Measurements from ENCODE around the gene STX4. TPM values are rescaled to one million over a fixed set of nuclear protein-coding genes. Genes with fewer than 3 reads are reported as not detected.

Gene STX4
- total and polyA plus RNA-seq, 9 of the 15 experiments (the other 6 are each of a cell fraction or from before 2014, with no cell fraction given) = 3.2 to 48.0 (median 21.5) TPM

DNA sequence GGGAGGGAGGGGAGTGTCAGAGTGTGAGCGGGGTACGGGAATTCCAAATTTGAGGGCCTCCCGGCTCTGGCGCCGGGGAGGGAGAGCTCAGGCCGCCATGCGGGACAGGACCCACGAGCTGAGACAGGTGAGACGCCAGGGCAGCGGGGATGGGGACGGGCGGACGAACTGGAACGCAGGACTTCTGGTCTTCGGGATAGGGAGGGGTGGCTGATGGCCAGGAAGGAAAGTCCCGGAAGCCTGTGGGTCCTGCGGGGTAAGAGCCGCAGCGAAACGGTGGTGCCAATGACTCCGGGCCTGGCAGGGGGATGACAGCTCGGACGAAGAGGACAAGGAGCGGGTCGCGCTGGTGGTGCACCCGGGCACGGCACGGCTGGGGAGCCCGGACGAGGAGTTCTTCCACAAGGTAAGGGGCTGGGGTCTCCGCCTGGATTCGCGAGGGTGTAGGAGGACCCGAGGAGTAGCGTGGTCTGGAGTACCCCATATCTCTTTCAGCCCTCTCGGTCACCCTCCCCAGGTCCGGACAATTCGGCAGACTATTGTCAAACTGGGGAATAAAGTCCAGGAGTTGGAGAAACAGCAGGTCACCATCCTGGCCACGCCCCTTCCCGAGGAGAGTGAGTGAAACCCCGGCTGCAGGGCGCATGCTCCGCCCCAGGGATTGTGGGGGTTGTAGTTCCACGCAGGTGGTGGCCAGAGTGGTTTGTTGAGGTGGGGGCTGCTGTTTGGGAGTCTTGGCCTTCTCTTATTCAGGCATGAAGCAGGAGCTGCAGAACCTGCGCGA, 543 bp downstream of the STX4 start (continued):
- TF ChIP-seq, protein P1, sequence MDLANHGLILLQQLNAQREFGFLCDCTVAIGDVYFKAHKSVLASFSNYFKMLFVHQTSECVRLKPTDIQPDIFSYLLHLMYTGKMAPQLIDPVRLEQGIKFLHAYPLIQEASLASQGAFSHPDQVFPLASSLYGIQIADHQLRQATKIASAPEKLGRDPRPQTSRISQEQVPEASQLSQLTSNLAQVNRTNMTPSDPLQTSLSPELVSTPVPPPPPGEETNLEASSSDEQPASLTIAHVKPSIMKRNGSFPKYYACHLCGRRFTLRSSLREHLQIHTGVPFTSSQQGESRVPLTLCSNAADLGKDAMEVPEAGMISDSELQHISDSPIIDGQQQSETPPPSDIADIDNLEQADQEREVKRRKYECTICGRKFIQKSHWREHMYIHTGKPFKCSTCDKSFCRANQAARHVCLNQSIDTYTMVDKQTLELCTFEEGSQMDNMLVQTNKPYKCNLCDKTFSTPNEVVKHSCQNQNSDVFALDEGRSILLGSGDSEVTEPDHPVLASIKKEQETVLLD (IDR thresholded peaks at IDR 0.05) = peak; percentile 87
- TF ChIP-seq SIN3A (IDR thresholded peaks at IDR 0.05; ENCODE audit: borderline replicate concordance in 2 of 2, control insufficient read depth in 1 of 2, low read depth in 2 of 2, low read length in 2 of 2) (peak in 1 of 2 experiments; percentile 71; a peak in 1 of 4 replicates), ELF1 (tag; IDR thresholded peaks at IDR 0.05) (no peak), SAFB2 (IDR thresholded peaks at IDR 0.05; ENCODE audit: borderline replicate concordance, low read depth, low read length, severe bottlenecking) (no peak), ZBTB17 (CRISPR knock-in tag; IDR thresholded peaks at IDR 0.05) (0 out of 2 replicates have a peak, but pooled peaks have one; percentile 48), MCM2 (IDR thresholded peaks at IDR 0.05; ENCODE audit: low read depth) (no peak), ZBED1 (IDR thresholded peaks at IDR 0.05) (no peak), JUN (IDR thresholded peaks at IDR 0.05; ENCODE audit: borderline replicate concordance, low read depth, low read length) (peak; percentile 32; the same call in 1 of the 2 replicates), JUN (CRISPR knock-in tag; IDR thresholded peaks at IDR 0.05; ENCODE audit: borderline replicate concordance) (no peak), SMARCB1 (IDR thresholded peaks at IDR 0.05; ENCODE audit: insufficient read length, low read depth) (no peak), POLR2A (conservative IDR thresholded peaks at IDR 0.05) (0 out of 2 replicates have a peak, but pooled peaks have one; percentile 23), POLR2AphosphoS2 (IDR thresholded peaks at IDR 0.05; ENCODE audit: low read length) (no peak), ZNF830 (CRISPR knock-in tag; IDR thresholded peaks at IDR 0.05) (no peak), TBL1XR1 (IDR thresholded peaks at IDR 0.05; ENCODE audit: low read length in 2 of 2) (0 out of 4 replicates have a peak, but pooled peaks of 1 of the 2 experiments have one; percentile 29), PRMT5 (CRISPR knock-in tag; IDR thresholded peaks at IDR 0.05) (no peak), ZNF347 (CRISPR knock-in tag; IDR thresholded peaks at IDR 0.05; ENCODE audit: low read depth) (no peak), CREB1 (IDR thresholded peaks at IDR 0.05) (no peak), CREB1 (CRISPR knock-in tag; IDR thresholded peaks at IDR 0.05) (no peak), MEF2A (IDR thresholded peaks at IDR 0.05; ENCODE audit: control insufficient read depth, low read depth, low read length) (no peak), NUFIP1 (IDR thresholded peaks at IDR 0.05; ENCODE audit: partially characterized antibody) (no peak)
- TF ChIP-seq, protein P2, sequence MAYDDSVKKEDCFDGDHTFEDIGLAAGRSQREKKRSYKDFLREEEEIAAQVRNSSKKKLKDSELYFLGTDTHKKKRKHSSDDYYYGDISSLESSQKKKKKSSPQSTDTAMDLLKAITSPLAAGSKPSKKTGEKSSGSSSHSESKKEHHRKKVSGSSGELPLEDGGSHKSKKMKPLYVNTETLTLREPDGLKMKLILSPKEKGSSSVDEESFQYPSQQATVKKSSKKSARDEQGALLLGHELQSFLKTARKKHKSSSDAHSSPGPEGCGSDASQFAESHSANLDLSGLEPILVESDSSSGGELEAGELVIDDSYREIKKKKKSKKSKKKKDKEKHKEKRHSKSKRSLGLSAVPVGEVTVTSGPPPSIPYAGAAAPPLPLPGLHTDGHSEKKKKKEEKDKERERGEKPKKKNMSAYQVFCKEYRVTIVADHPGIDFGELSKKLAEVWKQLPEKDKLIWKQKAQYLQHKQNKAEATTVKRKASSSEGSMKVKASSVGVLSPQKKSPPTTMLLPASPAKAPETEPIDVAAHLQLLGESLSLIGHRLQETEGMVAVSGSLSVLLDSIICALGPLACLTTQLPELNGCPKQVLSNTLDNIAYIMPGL (CRISPR knock-in tag; IDR thresholded peaks at IDR 0.05) = no peak
- TF ChIP-seq, protein P3, sequence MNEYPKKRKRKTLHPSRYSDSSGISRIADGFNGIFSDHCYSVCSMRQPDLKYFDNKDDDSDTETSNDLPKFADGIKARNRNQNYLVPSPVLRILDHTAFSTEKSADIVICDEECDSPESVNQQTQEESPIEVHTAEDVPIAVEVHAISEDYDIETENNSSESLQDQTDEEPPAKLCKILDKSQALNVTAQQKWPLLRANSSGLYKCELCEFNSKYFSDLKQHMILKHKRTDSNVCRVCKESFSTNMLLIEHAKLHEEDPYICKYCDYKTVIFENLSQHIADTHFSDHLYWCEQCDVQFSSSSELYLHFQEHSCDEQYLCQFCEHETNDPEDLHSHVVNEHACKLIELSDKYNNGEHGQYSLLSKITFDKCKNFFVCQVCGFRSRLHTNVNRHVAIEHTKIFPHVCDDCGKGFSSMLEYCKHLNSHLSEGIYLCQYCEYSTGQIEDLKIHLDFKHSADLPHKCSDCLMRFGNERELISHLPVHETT (CRISPR knock-in tag; conservative IDR thresholded peaks at IDR 0.05 in 1 of 2, IDR thresholded peaks at IDR 0.05 in 1 of 2) = no peak

Measured in K562 (cell line).